ENCODE results near the gene PRCD.

Gene PRCD

DNA sequence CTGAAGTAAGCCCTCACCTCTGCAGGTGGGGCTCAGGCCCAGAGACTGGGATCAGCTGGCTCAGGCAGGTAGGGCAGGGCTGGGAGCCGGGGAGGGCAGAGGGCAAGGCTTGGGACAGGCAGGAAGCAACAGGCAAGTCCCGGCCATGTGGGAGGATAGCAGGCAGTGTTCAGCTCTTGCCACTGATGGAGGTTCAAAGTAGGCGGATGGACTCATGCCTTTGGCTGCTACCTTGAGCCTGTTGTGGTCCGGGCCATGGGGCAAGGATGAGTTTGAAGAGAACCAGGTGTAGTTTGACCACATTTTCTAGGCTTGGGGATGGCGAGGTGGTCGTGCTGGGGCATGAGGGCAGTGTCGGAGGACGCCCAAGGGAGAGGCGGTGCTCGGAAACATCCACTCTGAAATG is 2.7 kb downstream of the PRCD start:
- DNase-seq = no peak

DNA sequence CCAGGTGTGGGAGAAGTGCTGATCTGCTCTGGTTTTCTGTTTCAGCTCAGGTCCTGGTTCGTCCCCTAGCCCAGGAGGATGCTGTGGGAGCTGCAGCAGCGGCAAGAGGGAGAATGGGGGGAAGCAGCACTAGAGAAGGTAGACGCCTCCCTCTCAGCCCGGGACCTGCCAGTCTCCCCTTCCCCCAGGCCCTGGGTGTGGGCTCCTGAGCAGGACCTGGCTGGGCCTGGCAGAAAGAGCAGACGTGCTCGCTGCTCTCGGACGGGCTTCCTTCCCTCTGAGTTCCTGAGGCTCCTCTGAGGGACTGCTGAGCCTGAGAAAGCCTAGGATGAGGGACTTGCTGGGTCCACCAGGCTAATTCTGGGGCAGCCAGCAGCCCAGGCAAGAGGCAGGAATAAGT is 3.1 kb downstream of the PRCD start:
- DNase-seq = no peak

DNA sequence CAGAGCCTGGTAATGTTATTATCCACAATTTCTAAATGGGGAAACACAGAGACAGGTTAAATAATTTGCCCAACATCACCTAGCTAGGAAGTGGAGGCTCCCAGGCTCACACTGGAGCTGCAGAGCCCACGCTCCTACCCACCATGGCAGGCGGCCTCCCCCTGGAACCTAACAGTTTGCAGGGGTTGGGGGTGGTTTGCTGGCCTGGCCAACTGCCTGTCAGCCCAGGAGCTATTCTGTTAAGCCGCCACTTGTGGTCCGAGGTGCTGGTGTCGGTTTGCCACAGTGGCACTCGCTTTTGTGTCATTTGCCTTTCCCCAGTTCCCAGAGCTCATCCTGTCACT is 3.6 kb downstream of the PRCD start:
- no peak for DNase-seq

DNA sequence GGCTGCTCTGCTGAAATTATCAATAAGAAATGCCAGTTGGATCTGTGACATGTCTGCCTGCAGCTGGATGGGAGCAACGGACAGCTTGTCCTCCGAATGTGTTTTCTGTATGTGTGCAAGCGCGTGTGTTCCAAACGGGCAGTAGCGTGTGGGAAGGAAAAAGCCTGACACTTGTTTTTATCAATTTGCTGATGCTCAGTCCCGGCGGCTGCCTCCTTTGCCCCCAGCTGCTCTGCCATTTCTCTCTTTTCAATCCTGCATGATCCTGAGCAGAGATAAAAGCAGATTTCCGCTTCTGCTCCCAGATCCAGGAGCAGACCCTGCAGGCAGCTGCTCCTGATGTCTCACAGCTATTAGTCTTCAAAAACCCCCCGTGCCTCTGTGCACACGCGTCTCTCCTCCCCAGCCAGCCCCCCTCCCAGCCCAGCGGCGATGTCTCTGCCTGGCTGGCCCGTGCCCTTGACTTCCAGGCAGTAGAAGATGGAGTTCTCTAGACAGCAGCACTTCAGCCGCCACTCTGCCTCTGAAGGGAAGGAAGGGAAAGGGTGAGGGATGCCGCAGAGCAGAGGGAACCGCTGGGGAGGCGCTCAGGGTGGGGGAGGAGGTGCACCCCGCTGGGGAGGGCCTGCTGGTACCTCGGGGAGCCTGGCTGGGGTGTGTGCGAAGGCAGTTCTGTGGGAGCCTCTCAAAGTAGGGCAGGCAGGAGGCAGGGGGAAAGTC is 4.1 kb downstream of the PRCD start:
- no peak for DNase-seq

DNA sequence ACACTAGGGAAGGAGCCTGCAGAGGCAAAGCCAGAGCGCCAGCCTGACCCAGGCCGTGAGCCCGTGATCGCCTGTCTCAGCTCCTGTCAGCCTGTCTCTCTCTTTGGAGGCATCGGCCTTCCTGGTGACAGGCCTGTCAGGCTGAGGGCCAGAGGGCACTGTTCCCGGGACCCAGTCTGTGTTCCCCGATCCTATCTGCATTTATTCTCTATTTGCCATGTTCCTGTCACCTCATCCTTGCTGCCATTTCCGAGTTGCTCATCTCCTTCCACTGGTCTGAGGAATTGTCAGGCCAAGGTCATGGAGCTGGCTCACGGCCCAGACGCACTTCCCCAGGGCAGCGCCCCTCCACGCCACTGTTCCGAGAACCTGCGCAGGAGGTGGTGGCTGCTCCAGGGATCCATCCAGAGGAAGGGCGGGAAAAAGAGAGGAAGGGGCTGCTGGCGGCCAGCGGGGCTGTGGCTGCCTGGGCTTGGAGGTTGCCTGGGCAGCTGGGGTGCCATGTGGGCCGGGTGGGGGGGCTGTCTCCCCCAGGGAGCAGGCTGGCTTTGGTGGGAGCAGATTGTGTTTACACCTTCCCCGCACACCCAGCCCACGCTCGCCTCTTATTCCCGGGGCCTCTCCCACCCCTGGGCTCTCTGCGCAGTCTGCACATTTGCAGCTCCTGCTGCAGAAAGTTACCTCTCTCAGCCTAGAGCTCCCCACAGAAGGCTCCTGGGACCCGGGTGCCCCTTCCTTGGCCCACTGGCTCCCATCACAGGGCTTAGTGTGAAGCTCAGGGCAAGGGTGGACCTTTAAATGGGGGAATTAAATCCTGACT is 4.9 kb downstream of the PRCD start:
- DNase-seq = no peak

DNA sequence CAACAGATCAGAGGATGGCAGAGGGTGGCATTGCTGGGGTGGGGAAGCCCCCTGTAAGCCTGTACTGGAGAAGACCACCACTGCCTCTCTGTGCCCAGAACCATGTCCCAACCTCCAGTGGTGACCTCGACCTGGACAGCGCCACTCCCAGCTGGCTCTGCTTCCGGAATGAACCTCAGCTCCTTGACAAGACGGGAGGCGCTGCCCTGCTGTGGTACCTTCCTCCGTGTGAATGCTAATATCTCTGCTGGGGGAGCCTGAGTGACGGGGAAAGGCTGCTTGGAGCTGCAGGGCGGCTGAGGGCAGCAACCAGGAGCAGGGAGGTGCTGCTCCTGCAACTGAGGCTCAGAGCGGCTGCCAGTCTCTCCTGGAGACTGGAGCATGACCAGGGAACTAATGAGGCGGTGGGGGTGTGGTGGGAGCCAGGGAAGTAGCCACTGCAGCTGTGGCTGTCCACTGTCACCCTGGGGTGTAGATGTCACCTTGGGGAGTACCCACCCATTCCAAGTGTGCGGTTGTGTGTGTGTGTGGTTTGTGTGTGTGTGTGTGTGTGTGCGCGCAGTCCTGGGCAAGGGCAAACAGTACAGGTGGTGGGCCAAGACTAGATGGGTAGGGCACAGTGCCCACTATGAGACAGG is 6.2 kb downstream of the PRCD start:
- no peak for DNase-seq

DNA sequence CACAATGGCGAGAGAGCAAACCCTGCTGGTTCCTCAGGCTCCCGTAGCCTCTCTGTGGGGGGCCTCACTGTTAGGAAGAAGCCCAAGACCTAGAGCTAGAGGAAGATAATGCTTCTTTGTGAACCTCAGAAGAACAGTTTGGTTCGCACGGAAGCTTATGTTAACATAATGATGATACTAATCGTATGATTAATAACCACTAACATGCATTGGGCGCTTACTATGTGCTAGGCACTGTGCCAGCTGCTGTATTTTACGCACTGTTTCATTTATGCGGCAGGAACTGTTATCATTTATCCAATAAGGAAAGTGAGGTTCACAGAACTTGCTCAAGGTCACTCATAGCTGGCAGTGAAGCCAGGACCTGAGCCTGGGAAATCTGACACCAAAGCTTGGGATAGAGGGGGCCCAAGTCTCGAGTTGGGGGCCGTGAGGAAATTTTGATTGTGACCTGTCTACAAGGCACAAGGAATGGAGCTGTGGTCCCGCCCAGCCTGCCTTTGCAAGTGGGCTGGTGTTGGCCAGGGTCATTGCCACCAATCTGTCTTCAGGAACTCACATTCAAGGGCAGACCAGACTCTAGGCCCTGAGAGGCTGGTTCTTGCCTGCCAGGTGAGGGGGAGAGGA is 6.8 kb downstream of the PRCD start:
- DNase-seq = no peak

DNA sequence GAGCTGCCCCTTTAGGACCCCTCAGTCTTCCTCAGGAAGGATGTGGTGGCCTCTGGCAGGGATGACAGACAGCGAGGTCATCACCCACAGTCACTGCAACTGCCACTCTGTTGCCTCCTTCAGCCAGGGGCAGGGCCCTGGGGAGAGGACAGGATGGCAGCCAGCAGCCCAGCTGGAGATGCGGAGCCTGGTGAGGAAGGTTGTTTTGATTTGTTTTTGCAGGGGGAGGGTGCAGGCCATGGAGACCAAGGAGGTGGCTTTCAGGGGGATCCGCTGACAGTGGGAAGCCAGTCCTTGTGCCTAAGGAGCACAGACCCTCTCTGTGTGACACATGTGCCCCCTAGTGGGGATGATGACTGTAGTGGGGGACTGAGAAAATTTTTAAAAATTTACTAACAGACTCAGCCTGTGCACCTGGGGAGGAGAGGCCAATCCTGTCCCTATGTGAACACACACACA is 7.4 kb downstream of the PRCD start:
- no peak for DNase-seq

DNA sequence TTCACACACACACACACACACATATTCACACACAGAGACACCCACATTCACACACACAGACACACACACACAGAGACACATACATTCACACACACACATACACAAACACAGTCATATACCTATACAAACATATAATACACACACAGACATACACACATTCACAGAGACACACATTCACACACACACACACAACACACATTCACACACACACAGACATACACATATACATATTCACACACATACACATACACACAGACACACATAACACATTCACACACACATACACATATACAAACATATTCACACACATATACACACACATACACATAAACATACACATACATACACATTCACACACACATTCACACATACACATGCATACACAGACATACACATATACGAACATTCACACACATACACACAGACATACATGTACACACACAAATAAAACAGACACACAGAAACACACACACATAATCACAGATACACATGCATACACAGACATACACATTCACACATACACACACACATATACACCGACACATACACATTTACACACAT is 7.9 kb downstream of the PRCD start:
- DNase-seq = no peak

DNA sequence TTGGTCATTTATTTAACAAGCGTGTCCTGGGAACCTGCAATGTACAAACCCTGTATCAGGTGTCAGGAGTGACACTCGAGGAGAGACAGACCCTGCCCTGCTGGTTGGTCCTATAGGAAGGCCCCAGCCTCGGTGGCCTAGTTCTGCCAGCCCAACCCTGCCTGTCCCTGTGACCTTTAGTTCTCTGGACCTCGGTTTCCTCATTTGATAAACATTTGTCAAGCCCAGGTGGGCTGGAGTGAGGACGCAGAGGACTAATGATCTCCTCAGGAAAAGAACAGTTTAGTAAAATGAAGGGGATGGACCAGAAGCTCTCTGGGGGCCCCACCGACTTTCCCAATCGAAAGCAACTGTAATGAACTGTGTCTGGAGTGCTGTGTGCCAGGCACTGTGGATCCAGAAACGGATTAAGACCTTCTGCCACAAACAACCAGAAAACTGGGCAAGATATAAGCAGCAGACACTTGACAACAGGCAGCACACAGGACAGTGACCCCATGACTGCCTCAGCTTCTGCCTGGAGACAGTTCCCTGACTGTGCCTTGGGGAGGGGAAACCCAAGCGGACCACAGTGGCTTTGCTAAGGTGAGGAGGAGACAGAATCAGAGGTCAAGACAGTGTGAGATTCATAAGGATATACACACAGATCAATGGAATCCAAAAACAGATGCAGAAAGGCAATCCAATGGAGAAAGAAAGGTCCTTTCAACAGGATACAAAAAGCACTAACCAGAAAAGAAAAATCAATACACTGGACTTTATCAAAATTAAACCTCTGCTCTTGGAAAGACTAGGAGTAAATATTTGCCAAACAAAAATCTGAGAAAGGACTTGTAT is 8.8 kb downstream of the PRCD start:
- no peak for DNase-seq

DNA sequence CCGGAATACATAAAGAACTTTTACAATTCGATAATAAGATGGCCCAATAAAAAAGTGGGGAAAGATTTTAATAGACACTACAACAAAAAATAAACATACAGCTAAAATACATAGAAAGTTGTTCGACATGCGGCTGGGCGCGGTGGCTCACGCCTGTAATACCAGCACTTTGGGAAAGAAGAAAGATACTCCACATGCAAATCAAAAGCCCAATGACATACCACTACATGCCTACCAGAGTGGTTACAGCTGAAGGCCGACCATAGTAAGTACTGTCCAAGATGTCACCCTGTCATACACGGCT is 9.3 kb downstream of the PRCD start:
- DNase-seq = no peak

DNA sequence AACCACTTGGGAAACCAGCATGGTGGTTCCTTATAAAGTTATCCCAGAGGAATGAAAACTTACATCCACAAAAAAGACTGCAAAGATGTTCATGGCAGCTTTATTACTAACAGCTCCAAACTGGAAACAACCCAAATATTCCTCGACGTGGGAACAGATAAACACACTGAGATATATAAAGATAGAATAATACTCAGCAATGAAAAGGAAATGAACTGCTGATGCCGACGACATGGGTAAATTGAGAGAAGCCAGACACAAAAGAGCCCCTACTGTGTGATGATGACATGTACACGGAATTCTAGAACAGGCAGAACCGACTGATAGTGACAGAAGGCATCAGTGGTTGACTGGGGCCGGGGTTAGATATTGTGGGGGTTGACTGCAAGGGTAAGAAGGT is 9.7 kb downstream of the PRCD start:
- DNase-seq = no peak

DNA sequence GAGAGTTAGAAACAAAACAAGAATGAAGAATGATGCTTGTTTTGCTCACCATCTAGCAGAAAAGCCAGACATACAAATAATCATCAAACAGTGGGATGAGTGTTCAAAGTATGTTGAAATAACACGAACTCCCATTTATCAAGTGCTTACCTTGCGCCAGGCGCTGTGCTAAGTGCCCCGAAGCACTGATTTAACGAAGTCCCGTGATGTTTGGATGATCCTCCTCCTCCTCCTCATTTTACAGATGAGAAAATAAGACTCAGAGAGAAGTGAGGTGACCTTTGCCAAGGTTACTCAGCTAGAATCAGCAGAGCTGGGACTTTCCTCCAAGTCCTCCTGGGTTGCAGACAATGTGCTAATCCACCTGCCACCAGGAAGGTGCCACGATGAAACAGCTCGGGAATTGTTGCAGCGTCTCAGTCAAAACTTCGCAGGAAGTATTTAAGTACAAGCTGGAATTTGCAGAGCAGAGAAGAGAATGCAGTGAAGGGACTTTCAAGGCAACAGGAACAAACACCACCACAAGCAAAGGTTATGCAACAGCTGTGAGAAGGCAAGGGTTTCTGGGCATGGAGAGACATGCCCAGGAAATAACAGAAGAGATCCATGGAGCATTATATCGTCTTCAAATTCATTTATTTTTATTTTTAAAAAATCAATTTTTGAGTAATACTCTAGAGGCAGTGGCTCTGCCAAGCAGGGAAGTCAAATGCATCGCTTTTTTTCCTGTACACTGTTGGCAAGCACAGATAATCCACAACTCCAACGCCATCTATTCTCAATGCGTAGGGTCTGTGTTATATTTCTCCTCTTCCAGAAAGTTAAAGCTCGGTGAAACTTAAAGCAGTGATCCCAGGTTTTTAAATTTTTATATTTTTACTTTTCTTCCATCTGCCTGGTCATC is 11.1 kb downstream of the PRCD start:
- no peak for DNase-seq

DNA sequence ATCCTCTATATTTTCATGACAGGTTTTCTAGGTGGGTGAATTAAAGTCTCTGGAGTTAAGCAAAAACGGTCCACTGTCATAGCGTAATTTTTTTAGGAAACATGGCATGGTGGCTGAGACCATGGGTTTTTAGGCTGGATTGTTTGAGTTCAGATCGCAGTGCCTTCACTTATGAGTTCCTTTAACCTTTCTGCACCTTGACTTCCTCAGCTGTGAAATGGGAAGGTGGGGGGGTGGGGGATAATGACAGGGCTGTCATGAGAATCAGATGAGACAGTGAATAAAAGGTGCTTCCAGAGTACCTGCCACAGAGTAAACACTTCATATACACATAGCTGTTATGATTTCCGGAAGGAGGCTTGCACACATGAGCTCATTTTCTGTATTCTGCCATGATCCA is 11.8 kb downstream of the PRCD start:
- DNase-seq = peak; percentile 63

DNA sequence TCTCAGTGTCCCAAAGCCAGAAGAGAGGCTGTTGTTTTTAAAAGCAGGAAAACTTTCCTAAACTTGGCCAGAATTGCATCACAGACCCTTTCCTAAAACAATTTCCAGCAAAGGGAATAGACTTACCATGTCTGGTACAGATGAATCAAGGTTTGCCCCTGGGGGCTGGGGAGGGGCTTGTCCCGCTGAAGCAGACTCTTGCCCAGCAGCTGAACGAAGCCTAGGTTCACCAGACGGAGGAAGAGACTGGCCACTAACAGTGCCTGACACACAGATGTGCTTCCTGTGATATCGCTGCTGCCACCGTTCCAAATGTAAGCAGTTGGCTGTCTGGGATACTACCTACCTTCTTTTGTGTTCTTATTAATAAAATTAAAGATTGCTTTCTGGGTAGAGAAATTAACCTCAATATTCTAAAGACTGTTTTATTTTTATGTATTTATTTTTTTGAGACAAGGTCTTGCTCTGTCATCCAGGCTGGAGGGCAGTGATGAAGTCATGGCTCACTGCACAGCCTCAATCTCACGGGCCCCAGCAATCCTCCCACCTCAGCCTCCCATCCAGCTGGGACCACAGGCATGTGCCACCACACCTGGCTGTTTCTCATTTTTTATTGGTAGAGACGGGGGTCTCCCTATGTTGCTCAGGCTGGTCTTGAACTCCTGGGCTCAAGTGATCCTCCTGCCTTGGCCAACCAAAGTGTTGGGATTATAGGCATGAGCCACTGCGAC is 13.5 kb downstream of the PRCD start:
- DNase-seq = no peak

DNA sequence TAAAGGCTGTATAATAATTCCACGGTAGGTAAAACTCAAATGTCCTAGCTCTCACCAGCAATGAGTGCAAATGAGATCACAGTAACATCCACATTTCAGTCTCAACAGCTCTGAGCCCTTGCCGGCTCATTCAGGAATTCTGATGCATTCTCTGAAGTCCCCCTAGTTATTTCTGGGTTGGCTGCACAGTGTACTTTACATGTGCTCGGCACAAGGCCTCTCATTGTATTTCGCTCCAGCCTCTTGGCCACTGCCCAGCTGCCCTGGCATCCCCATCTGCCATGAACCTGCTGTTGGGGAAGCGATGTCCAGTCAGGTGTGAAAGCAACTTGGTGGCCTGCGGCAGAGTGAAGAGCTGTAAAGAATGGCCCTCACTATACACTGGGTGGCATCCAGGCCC is 14.3 kb downstream of the PRCD start:
- DNase-seq = peak; percentile 15

DNA sequence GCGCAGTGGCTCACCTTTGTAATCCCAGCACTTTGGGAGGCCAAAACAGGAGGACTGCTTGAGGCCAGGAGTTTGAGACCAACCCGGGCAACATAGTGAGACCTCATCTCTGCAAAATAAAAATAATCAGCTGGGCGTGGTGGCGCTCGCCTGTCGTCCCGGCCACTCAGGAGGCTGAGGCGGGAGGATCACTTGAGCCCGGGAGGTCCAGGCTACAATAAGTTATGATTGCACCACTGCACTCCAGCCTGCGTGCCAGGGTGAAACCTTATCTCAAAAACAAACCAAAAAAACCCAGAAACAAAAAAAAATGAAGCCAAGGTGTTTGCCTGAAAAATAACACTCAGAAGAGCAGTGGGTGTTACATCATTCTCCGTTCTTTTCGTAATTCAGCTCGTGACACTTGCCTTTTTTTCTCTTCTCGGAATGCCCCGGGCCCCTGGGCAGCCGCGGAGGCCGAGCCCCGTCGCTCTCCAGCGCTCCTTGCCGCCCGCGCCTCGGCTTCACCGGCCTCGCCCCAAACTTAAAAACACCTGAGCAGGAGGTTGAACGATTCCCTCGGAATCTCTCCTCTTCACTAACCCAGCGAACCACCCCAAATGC is 17.0 kb downstream of the PRCD start:
- no peak for DNase-seq

DNA sequence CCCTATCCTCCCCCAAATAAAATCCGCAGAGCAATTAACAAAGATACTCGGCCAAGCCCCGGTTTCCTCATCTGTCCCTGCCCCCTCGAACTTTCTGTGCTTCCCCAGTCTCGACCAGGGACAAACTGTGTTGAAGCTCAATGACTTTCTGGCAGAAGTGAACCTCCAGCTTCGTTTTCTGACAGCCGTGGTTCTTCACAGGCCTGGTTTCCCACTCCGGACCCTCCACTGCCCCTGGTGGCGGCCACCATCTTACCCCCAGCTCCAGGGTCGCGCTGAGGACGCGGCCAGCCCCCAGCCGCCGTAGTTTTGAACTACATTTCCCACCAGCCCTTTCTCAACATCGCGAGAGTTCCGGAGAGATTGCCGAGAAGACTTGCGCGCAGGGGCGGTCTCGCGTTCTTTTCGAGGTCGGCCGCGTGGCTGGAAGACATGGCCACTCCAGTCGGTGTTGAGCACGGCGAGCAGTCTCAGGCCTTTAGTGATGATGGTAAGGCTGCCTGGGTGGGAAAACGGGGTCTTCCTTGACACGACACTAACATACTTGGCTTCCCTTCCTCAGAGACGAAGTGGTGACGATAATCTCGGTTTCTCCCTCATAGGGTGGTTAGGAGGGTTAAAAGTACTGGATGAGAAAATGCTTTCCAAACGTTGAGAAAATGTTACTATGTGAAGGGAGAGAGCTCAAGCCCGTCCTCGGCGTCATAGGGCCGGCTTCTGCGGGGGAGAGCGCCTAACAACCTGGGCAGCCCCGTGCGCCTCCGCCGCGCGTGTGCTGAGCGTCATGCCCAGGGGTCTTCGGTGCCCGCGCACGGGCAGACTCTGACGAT is 17.7 kb downstream of the PRCD start:
- peak; percentile 80 for DNase-seq

Measured in NCI-H2029 treated with DMSO at 0.1 percent for 48 hours (cell line).